DOHH2 (cell line): ENCODE results near the gene TMEM44.

Experiments
- H3F3A ChIP-seq: fragments of 200-600 bp; sonication (generic), shearing (Covaris generic); 2 replicates; pipeline ENCODE4 v1.6.0; 2016; ENCODE audit warnings: antibody characterized with exemption, mild to moderate bottlenecking; ENCODE audit not compliant: control insufficient read depth, insufficient read depth
- H3K27ac ChIP-seq: fragments of 200-600 bp; sonication (generic); 2 replicates; pipeline ENCODE4 v1.5.1; 2014; ENCODE audit warnings: low read depth, mild to moderate bottlenecking, low read length, moderate library complexity
- H3K27me3 ChIP-seq: fragments of 200-600 bp; sonication (generic); 2 replicates; pipeline ENCODE4 v1.6.1; 2014; ENCODE audit warnings: mild to moderate bottlenecking, low read length, mixed read lengths; ENCODE audit not compliant: control insufficient read depth
- H3K36me3 ChIP-seq: fragments of 200-600 bp; sonication (generic); 2 replicates; pipeline ENCODE4 v1.6.1; 2014; ENCODE audit warnings: mild to moderate bottlenecking, low read length, moderate library complexity, mixed read lengths; ENCODE audit not compliant: control insufficient read depth
- H3K4me1 ChIP-seq: fragments of 200-600 bp; sonication (generic); 2 replicates; pipeline ENCODE4 v1.6.1; 2014; ENCODE audit warnings: mild to moderate bottlenecking, low read length, mixed read lengths; ENCODE audit not compliant: control insufficient read depth
- H3K4me2 ChIP-seq: fragments of 200-600 bp; sonication (generic); 2 replicates; pipeline ENCODE4 v1.6.0; 2014; ENCODE audit warnings: mild to moderate bottlenecking, low read length, moderate library complexity
- H3K4me3 ChIP-seq: fragments of 200-600 bp; sonication (generic); 2 replicates; pipeline ENCODE4 v1.5.1; 2014; ENCODE audit warnings: mild to moderate bottlenecking, low read length, mixed read lengths
- H3K79me2 ChIP-seq: fragments of 200-600 bp; sonication (generic); 2 replicates; pipeline ENCODE4 v1.6.1; 2014; ENCODE audit warnings: mild to moderate bottlenecking, low read length, mixed read lengths; ENCODE audit not compliant: control insufficient read depth
- H3K9me2 ChIP-seq: fragments of 200-600 bp; sonication (generic); replicated peaks from 2 replicates; pipeline ENCODE4 v1.6.1; 2014; ENCODE audit warnings: mild to moderate bottlenecking, low read length, mixed read lengths; ENCODE audit not compliant: control insufficient read depth
- H3K9me3 ChIP-seq: fragments of 200-600 bp; sonication (generic); 2 replicates; pipeline ENCODE4 v1.6.1; 2014; ENCODE audit warnings: antibody characterized with exemption, low read length, mixed read lengths; ENCODE audit not compliant: control insufficient read depth, insufficient read depth
- H4K20me1 ChIP-seq: fragments of 200-600 bp; sonication (generic); 2 replicates; pipeline ENCODE4 v1.6.0; 2014; ENCODE audit warnings: low read depth, mild to moderate bottlenecking, antibody characterized with exemption, low read length, moderate library complexity; ENCODE audit not compliant: control insufficient read depth, insufficient read depth
- CTCF ChIP-seq: fragments of 200-600 bp; sonication (generic); IDR thresholded peaks from one replicate; pipeline ENCODE4 v1.5.1; 2014; ENCODE audit warnings: antibody characterized with exemption, mild to moderate bottlenecking, low read depth, low read length; ENCODE audit not compliant: poor library complexity, severe bottlenecking
- EZH2phosphoT487 ChIP-seq: fragments of 200-600 bp; sonication (generic); IDR thresholded peaks from 2 replicates; pipeline ENCODE4 v1.6.1; 2017; ENCODE audit warnings: borderline replicate concordance, mild to moderate bottlenecking, antibody characterized with exemption, low read length, moderate library complexity, mixed read lengths

Gene TMEM44

GRCh38 chr3:194618858-194619608 is 14.2 kb downstream of the TMEM44 start:
- no peak for TF ChIP-seq EZH2phosphoT487
- no peak for TF ChIP-seq CTCF
- Histone ChIP-seq H3K4me3 (no peak overlapping the region), H3K27me3 (no peaks in the 10 kb centered on the region), H3K79me2 (no peaks in the 10 kb centered on the region), H4K20me1 (no peaks in the 10 kb centered on the region), H3F3A (no peaks in the 10 kb centered on the region), H3K9me2 (no peaks in the 10 kb centered on the region), H3K9me3 (no peaks in the 10 kb centered on the region), H3K4me2 (no peak overlapping the region), H3K27ac (no peak overlapping the region), H3K36me3 (no peaks in the 10 kb centered on the region), H3K4me1 (no peaks in the 10 kb centered on the region)

- no peaks in the 10 kb centered on the region for H3K4me1 ChIP-seq
- H3K9me2 ChIP-seq, result no peaks in the 10 kb centered on the region
- no peaks in the 10 kb centered on the region for H3K9me3 ChIP-seq
- no peak overlapping the region for H3K4me2 ChIP-seq
- H3K4me3 ChIP-seq, result no peak overlapping the region
- no peaks in the 10 kb centered on the region for H3F3A ChIP-seq
- no peak overlapping the region for H3K27ac ChIP-seq
- H4K20me1 ChIP-seq, result no peaks in the 10 kb centered on the region
- no peak for TF ChIP-seq EZH2phosphoT487
- TF ChIP-seq CTCF, result no peak
- H3K36me3 ChIP-seq, result no peaks in the 10 kb centered on the region
- no peaks in the 10 kb centered on the region for H3K79me2 ChIP-seq
- H3K27me3 ChIP-seq, result no peaks in the 10 kb centered on the region
These were observed 15.4 kb downstream of the TMEM44 start for GRCh38 chr3:194617827-194618226.

- Histone ChIP-seq H3K4me3 (no peak overlapping the region), H3K9me2 (no peaks in the 10 kb centered on the region), H3K9me3 (no peaks in the 10 kb centered on the region), H3K4me1 (no peaks in the 10 kb centered on the region), H3K79me2 (no peaks in the 10 kb centered on the region), H4K20me1 (no peaks in the 10 kb centered on the region), H3F3A (no peaks in the 10 kb centered on the region), H3K36me3 (no peaks in the 10 kb centered on the region), H3K4me2 (no peak overlapping the region), H3K27ac (no peak overlapping the region), H3K27me3 (no peaks in the 10 kb centered on the region)
- TF ChIP-seq CTCF (no peak), EZH2phosphoT487 (no peak)
These were observed 16.0 kb downstream of the TMEM44 start for GRCh38 chr3:194617143-194617671.
